ENCODE measurements around the gene KCNQ1OT1.

Gene KCNQ1OT1

DNA sequence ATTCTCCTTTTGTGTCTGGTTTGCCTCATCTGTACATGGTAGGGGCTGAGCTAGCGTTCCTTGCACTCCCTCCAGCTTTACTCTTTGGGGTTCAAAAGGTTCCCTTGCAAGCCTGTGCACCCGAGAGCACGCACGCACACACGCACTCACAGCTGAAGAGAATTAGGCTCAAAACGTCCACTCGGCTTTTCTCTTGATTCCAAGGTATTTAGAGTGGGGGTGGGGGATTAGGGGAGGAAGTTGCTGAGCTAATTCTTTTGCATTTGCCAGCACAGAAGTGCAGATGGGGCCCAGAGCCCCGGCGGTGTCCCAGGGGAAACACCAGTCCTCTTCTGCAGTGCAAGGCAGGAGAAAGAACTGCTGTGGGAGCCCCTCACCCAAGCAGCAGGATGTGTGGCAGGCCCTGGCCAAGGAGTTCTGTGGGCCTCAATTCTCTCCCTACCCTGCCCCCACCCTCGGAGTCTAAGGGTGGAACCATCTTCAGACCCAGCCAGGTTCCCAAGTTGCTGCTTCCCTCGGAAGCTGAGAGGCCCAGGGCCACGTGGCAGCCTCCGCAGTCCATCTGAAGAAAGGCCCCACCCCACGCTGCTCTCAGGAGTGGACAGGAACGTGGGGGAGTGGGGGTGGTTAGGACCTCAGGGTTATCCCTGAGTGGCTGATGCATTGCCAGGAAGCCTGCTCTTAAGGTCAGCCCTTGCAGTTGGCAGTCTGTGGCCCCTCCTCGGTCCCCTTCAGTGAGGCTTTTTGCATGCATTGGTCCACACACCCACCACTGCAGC lies 3.8 kb upstream of the KCNQ1OT1 start:
- Histone ChIP-seq H2AFZ (ENCODE audit: low read length) (no peak overlapping the region), H3K4me3 (ENCODE audit: low read length) (no peak overlapping the region), H3K4me1 (ENCODE audit: low read length) (no peaks in the 10 kb centered on the region), H3K27ac (ENCODE audit: low read length) (no peak overlapping the region), H3K27me3 (replicated peaks; ENCODE audit: insufficient read depth, low read length) (no peaks in the 10 kb centered on the region), H3K4me2 (ENCODE audit: low read depth, low read length) (no peak overlapping the region), H3K9me2 (replicated peaks; ENCODE audit: insufficient read depth, low read length) (no peaks in the 10 kb centered on the region), H3K9ac (ENCODE audit: low read length) (no peak overlapping the region), H4K20me1 (ENCODE audit: insufficient read depth, low read length) (no peaks in the 10 kb centered on the region), H3F3A (ENCODE audit: insufficient read depth, low read length) (no peaks in the 10 kb centered on the region), H3K36me3 (replicated peaks; ENCODE audit: insufficient read depth, low read length) (no peaks in the 10 kb centered on the region), H3K9me3 (replicated peaks; ENCODE audit: insufficient read depth, low read length) (no peaks in the 10 kb centered on the region), H3K79me2 (ENCODE audit: low read length) (peaks cover 12% of the 10 kb centered on the region)
- TF ChIP-seq EZH2 (optimal IDR thresholded peaks at IDR 0.05; ENCODE audit: low read depth, low read length), result no peak
- no peak for TF ChIP-seq EZH2phosphoT487 (IDR thresholded peaks at IDR 0.05; ENCODE audit: low read length)
- TF ChIP-seq, protein P1, sequence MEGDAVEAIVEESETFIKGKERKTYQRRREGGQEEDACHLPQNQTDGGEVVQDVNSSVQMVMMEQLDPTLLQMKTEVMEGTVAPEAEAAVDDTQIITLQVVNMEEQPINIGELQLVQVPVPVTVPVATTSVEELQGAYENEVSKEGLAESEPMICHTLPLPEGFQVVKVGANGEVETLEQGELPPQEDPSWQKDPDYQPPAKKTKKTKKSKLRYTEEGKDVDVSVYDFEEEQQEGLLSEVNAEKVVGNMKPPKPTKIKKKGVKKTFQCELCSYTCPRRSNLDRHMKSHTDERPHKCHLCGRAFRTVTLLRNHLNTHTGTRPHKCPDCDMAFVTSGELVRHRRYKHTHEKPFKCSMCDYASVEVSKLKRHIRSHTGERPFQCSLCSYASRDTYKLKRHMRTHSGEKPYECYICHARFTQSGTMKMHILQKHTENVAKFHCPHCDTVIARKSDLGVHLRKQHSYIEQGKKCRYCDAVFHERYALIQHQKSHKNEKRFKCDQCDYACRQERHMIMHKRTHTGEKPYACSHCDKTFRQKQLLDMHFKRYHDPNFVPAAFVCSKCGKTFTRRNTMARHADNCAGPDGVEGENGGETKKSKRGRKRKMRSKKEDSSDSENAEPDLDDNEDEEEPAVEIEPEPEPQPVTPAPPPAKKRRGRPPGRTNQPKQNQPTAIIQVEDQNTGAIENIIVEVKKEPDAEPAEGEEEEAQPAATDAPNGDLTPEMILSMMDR (IDR thresholded peaks at IDR 0.05; ENCODE audit: low read length), result no peak
- no peak for DNase-seq

DNA sequence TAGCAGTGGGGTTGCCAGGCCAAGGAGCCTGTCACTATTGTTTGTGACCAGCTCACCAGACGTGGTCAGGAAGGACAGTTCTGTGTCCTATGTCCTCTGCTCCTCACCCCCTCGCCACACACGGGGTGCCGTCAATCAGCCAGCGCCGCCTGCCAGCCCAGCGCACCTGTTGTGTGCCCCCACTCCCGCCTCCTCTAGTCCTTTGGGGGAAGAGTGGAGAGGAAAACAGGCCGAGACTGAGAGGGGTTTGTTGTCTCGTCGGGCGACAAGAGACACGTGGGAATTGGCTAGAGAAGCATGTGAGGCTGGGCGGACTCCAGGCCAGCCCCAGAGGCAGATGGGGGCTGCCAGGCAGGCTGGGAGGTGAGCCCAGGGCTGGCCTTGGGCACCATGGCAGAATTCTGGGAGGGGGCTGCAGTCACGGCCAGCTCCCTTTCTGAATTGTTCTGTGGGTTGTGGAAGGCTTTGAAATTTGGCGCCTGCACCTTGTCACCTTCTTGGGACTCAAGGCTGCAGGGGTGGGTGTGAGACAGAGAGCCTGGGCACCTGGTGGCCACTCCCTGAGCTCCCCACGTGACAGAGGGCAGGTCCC lies 3.1 kb upstream of the KCNQ1OT1 start:
- no peak overlapping the region for H3K4me3 ChIP-seq (ENCODE audit: low read length)
- H3K79me2 ChIP-seq (ENCODE audit: low read length), result peaks cover 19% of the 10 kb centered on the region
- H3K9ac ChIP-seq (ENCODE audit: low read length), result no peak overlapping the region
- H3K9me2 ChIP-seq (replicated peaks; ENCODE audit: insufficient read depth, low read length), result no peaks in the 10 kb centered on the region
- H3K4me1 ChIP-seq (ENCODE audit: low read length), result no peaks in the 10 kb centered on the region
- H3K9me3 ChIP-seq (replicated peaks; ENCODE audit: insufficient read depth, low read length), result no peaks in the 10 kb centered on the region
- no peaks in the 10 kb centered on the region for H3K27me3 ChIP-seq (replicated peaks; ENCODE audit: insufficient read depth, low read length)
- no peaks in the 10 kb centered on the region for H3F3A ChIP-seq (ENCODE audit: insufficient read depth, low read length)
- H2AFZ ChIP-seq (ENCODE audit: low read length), result no peak overlapping the region
- TF ChIP-seq, protein P1 (IDR thresholded peaks at IDR 0.05; ENCODE audit: low read length), result no peak
- TF ChIP-seq EZH2phosphoT487 (IDR thresholded peaks at IDR 0.05; ENCODE audit: low read length) (no peak), EZH2 (optimal IDR thresholded peaks at IDR 0.05; ENCODE audit: low read depth, low read length) (no peak)
- H4K20me1 ChIP-seq (ENCODE audit: insufficient read depth, low read length), result no peaks in the 10 kb centered on the region
- H3K4me2 ChIP-seq (ENCODE audit: low read depth, low read length), result no peak overlapping the region
- no peak for DNase-seq
- no peak overlapping the region for H3K27ac ChIP-seq (ENCODE audit: low read length)
- no peaks in the 10 kb centered on the region for H3K36me3 ChIP-seq (replicated peaks; ENCODE audit: insufficient read depth, low read length)

DNA sequence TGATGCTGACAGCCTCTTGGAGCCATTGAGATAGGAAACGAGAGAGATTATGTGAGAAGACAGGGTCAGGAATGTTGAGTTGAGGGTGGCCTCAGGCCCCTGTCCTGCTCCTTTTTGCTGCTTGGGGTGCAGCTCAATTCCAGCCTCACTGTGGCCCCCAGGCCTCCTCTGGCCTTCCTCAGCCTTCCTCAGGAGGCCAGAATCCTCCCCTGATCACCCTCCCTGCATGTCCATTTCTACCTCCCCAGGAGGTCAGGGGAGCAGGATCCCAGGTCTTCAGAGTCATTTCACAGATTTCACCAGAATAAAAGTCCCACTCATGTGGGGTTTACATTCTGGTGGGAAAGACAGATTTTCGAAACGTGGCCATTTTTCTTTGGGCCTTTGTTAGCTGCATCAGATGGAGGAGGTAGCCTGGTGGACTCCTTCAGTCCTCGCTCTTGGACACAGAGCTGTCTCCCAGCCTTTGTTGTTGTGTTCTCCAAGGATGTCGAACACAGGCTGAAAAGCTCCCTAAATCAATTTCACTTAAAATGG lies 2.2 kb upstream of the KCNQ1OT1 start:
- TF ChIP-seq EZH2 (optimal IDR thresholded peaks at IDR 0.05; ENCODE audit: low read depth, low read length), result no peak
- Histone ChIP-seq H3K27me3 (replicated peaks; ENCODE audit: insufficient read depth, low read length) (no peaks in the 10 kb centered on the region), H3K27ac (ENCODE audit: low read length) (no peak overlapping the region), H3K4me2 (ENCODE audit: low read depth, low read length) (no peak overlapping the region), H3K36me3 (replicated peaks; ENCODE audit: insufficient read depth, low read length) (no peaks in the 10 kb centered on the region), H4K20me1 (ENCODE audit: insufficient read depth, low read length) (no peaks in the 10 kb centered on the region), H3K9me2 (replicated peaks; ENCODE audit: insufficient read depth, low read length) (no peaks in the 10 kb centered on the region), H3K79me2 (ENCODE audit: low read length) (peaks cover 28% of the 10 kb centered on the region), H3K4me3 (ENCODE audit: low read length) (no peak overlapping the region), H3K9me3 (replicated peaks; ENCODE audit: insufficient read depth, low read length) (no peaks in the 10 kb centered on the region), H2AFZ (ENCODE audit: low read length) (no peak overlapping the region), H3K4me1 (ENCODE audit: low read length) (no peaks in the 10 kb centered on the region), H3K9ac (ENCODE audit: low read length) (no peak overlapping the region), H3F3A (ENCODE audit: insufficient read depth, low read length) (no peaks in the 10 kb centered on the region)
- no peak for DNase-seq
